Activated T-cell treated with anti-CD3 and anti-CD28 coated beads, Interleukin-2, amount 50 U/mL, for 4 hours (primary cell): ENCODE data around the gene CTNNBL1. TPM values are rescaled to one million over a fixed set of nuclear protein-coding genes. Genes with fewer than 3 reads are reported as not detected.

Experiments used
- ATAC-seq, 2 donors: fragments of 200-7000 bp; cut with Tn5 transposase; one replicate each; pipeline ENCODE4 v1.10.0; 2021
- DNase-seq: peaks from one replicate; pipeline ENCODE4 v3.0.0-alpha.2; 2020
- H3K27me3 Mint-ChIP-seq: one replicate; pipeline ENCODE4 v1.8.0; 2021; ENCODE audit warnings: low read depth, mixed read lengths
- H3K36me3 Mint-ChIP-seq: one replicate; pipeline ENCODE4 v1.8.0; 2022; ENCODE audit warnings: mixed read lengths; ENCODE audit not compliant: insufficient read depth
- H3K4me1 Mint-ChIP-seq: one replicate; pipeline ENCODE4 v1.8.0; 2021; ENCODE audit warnings: low read depth, mixed read lengths
- H3K4me3 Mint-ChIP-seq: one replicate; pipeline ENCODE4 v1.8.0; 2021; ENCODE audit warnings: mild to moderate bottlenecking, moderate library complexity, mixed read lengths
- H3K9me3 Mint-ChIP-seq: one replicate; pipeline ENCODE4 v1.8.0; 2021; ENCODE audit warnings: mixed read lengths
- total RNA-seq, 3 donors: library from RNA; stranded (reverse); gene quantifications; one replicate each; pipeline ENCODE4 v1.2.1, GENCODE V29; 2021

Gene CTNNBL1
- total RNA-seq, 3 donors from 2014 or later = 107 to 115 (median 110) TPM

GRCh38 chr20:37873884-37874283 is 180.1 kb downstream of the CTNNBL1 start:
- H3K36me3 Mint-ChIP-seq = peaks cover 28% of the 10 kb centered on the region
- ATAC-seq = no peak
- H3K4me1 Mint-ChIP-seq = no peaks in the 10 kb centered on the region
- no peak overlapping the region for H3K4me3 Mint-ChIP-seq
- DNase-seq = no peak
- no peaks in the 10 kb centered on the region for H3K27me3 Mint-ChIP-seq
- no peaks in the 10 kb centered on the region for H3K9me3 Mint-ChIP-seq

GRCh38 chr20:37875460-37876175 is 181.8 kb downstream of the CTNNBL1 start:
- H3K4me3 Mint-ChIP-seq = no peak overlapping the region
- DNase-seq (no peak), ATAC-seq (no peak)
- H3K4me1 Mint-ChIP-seq = no peaks in the 10 kb centered on the region
- no peaks in the 10 kb centered on the region for H3K9me3 Mint-ChIP-seq
- H3K36me3 Mint-ChIP-seq = peaks cover 21% of the 10 kb centered on the region
- H3K27me3 Mint-ChIP-seq = no peaks in the 10 kb centered on the region

GRCh38 chr20:37876863-37877262 is 183.0 kb downstream of the CTNNBL1 start:
- Mint-ChIP-seq H3K9me3 (no peaks in the 10 kb centered on the region), H3K27me3 (no peaks in the 10 kb centered on the region), H3K4me3 (no peak overlapping the region), H3K36me3 (peaks cover 10% of the 10 kb centered on the region), H3K4me1 (no peaks in the 10 kb centered on the region)
- no peak for ATAC-seq
- no peak for DNase-seq

GRCh38 chr20:37877832-37878772 is 184.3 kb downstream of the CTNNBL1 start:
- DNase-seq (no peak), ATAC-seq (no peak)
- Mint-ChIP-seq H3K9me3 (no peaks in the 10 kb centered on the region), H3K36me3 (peaks cover 9% of the 10 kb centered on the region), H3K4me3 (no peak overlapping the region), H3K27me3 (no peaks in the 10 kb centered on the region), H3K4me1 (no peaks in the 10 kb centered on the region)

GRCh38 chr20:37878835-37879599 is 185.2 kb downstream of the CTNNBL1 start:
- Mint-ChIP-seq H3K27me3 (no peaks in the 10 kb centered on the region), H3K9me3 (no peaks in the 10 kb centered on the region), H3K4me3 (no peak overlapping the region), H3K36me3 (peaks cover 5% of the 10 kb centered on the region), H3K4me1 (no peaks in the 10 kb centered on the region)
- DNase-seq = no peak
- ATAC-seq = no peak

- DNase-seq (no peak), ATAC-seq (no peak)
- H3K9me3 Mint-ChIP-seq = no peaks in the 10 kb centered on the region
- no peaks in the 10 kb centered on the region for H3K4me1 Mint-ChIP-seq
- no peak overlapping the region for H3K4me3 Mint-ChIP-seq
- no peaks in the 10 kb centered on the region for H3K36me3 Mint-ChIP-seq
- no peaks in the 10 kb centered on the region for H3K27me3 Mint-ChIP-seq
Observed at GRCh38 chr20:37879843-37880242, 186.0 kb downstream of the CTNNBL1 start.

GRCh38 chr20:37880726-37881591 is 187.1 kb downstream of the CTNNBL1 start:
- no peak for DNase-seq
- no peak overlapping the region for H3K4me3 Mint-ChIP-seq

GRCh38 chr20:37881601-37882343 is 187.9 kb downstream of the CTNNBL1 start:
- Mint-ChIP-seq H3K4me1 (no peaks in the 10 kb centered on the region), H3K36me3 (no peaks in the 10 kb centered on the region), H3K4me3 (no peak overlapping the region), H3K27me3 (no peaks in the 10 kb centered on the region), H3K9me3 (no peaks in the 10 kb centered on the region)
- DNase-seq = no peak
- ATAC-seq = no peak

More at GRCh38 chr20:37880726-37881591, 187.1 kb downstream of the CTNNBL1 start:
- ATAC-seq = no peak
- no peaks in the 10 kb centered on the region for H3K27me3 Mint-ChIP-seq
- no peaks in the 10 kb centered on the region for H3K9me3 Mint-ChIP-seq
- H3K36me3 Mint-ChIP-seq = no peaks in the 10 kb centered on the region
- no peaks in the 10 kb centered on the region for H3K4me1 Mint-ChIP-seq

GRCh38 chr20:37882961-37883712 is 189.3 kb downstream of the CTNNBL1 start:
- ATAC-seq = no peak
- DNase-seq = no peak
- Mint-ChIP-seq H3K4me1 (no peaks in the 10 kb centered on the region), H3K36me3 (no peaks in the 10 kb centered on the region), H3K4me3 (no peak overlapping the region), H3K9me3 (no peaks in the 10 kb centered on the region), H3K27me3 (no peaks in the 10 kb centered on the region)

GRCh38 chr20:37885042-37885441 is 191.2 kb downstream of the CTNNBL1 start:
- Mint-ChIP-seq H3K9me3 (no peaks in the 10 kb centered on the region), H3K27me3 (no peaks in the 10 kb centered on the region), H3K4me3 (no peak overlapping the region), H3K36me3 (no peaks in the 10 kb centered on the region), H3K4me1 (no peaks in the 10 kb centered on the region)
- ATAC-seq (no peak), DNase-seq (no peak)

- no peak for DNase-seq
- H3K4me3 Mint-ChIP-seq = no peak overlapping the region
- no peaks in the 10 kb centered on the region for H3K9me3 Mint-ChIP-seq
- H3K27me3 Mint-ChIP-seq = no peaks in the 10 kb centered on the region
- no peak for ATAC-seq
- no peaks in the 10 kb centered on the region for H3K36me3 Mint-ChIP-seq
- H3K4me1 Mint-ChIP-seq = no peaks in the 10 kb centered on the region
Observed at GRCh38 chr20:37885593-37886503, 192.0 kb downstream of the CTNNBL1 start.

- ATAC-seq (no peak), DNase-seq (no peak)
- Mint-ChIP-seq H3K4me3 (no peak overlapping the region), H3K36me3 (no peaks in the 10 kb centered on the region), H3K9me3 (no peaks in the 10 kb centered on the region), H3K27me3 (no peaks in the 10 kb centered on the region), H3K4me1 (no peaks in the 10 kb centered on the region)
Observed at GRCh38 chr20:37886851-37887297, 193.0 kb downstream of the CTNNBL1 start.
